OCI-LY1 (cell line): ENCODE data around the gene SLC9A9.

Experiments used
- CTCF ChIP-seq: fragments of 200-600 bp; sonication (generic), shearing (Covaris generic); IDR thresholded peaks from 2 replicates; pipeline ENCODE4 v1.5.1; 2017; ENCODE audit warnings: mild to moderate bottlenecking, antibody characterized with exemption, low read length, moderate library complexity, mixed read lengths
- EZH2 ChIP-seq: fragments of 200-600 bp; sonication (generic), shearing (Covaris generic); IDR thresholded peaks from 2 replicates; pipeline ENCODE4 v1.8.0; 2017; ENCODE audit warnings: borderline replicate concordance, mixed run types, mild to moderate bottlenecking, antibody characterized with exemption, low read length, moderate library complexity, mixed read lengths

- no peak for TF ChIP-seq CTCF
- no peak for TF ChIP-seq EZH2
Observed at GRCh38 chr3:143495527-143495926, 352.7 kb downstream of the SLC9A9 start.
